DMS79 (cell line): ENCODE measurements around the gene FAR1.

Experiments used
- DNase-seq: peaks from one replicate; lab custom pipeline; 2025; lab: John Stamatoyannopoulos, UW

FAR1 gene

DNA sequence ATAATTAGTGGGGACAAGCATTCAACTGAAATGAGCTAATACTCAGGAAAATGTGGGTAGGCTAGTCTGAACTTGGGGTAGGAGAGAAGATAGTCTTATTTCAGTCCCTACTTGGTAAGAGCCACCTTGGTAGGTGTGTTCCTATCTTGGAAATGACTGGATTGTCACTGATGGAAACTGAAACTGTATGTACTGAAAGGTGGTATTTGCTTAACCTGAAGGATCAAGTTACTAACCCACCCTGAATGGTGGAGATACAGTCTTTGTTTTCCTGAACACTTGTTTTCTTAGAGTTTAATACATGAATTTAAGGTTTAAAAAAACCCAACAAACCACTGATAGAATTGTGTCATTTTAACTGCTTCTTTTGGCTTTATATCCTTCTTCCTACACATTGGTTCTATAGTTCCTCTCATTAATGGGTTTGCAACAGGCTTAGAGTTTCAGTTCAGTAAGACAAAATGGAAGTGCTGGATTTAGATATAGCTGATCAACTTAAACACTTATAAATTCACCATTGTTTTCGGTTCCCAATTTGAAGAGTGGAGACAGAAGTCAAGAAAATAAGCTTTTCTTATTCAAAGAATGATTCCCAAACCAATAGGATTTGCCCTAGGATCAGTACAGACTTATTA lies 4.2 kb downstream of the FAR1 start:
- DNase-seq = no peak

DNA sequence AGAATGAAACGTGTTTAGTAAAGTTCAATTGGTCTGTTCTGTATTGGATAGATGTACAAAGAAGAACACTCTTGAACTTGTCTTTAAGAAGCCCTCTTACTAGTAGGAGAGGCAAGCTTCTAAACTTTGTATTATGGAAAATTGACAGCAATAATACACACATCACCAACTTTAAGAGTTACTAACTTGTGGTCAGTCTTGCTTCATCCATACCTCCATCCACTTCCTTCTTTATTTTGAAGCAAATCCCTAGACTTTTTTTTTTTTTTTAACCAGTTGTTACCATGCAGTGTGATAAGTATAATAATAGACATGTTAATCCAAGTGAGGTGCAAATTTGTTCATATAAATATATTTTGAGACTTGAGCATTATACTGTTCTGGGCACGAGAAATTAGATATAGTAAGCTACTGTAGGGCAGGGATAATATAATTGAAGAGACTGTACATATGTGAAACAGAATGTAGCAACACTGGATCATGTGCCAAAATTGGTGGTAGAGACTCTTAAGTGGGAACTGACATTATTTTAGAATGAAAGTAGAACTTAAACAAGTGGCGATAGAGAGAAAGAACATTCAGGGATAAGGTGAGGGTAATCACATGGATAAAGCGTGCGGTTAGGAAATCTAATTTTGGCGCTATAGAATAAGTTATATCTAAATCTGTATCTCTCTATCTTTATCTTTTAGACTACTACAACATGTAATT lies 6.5 kb downstream of the FAR1 start:
- no peak for DNase-seq

DNA sequence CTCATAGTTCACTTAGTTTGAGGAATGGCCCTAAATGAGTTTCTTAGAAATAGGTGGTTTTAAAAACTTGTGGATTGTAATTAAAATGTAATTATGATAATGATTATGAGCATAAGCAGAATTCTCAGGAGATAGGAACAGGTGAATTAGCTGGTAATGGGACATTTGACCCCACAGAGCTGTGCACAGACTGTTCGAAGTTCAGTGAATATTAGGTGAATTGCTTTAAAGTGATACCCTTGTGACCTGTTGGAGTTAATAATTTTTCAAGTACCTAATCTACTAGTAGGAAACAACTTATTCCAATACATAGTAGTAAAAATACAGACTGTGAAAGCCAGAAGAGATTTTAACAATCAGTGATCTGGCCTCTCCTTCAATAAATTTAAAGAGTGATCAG lies 8.1 kb downstream of the FAR1 start:
- no peak for DNase-seq

DNA sequence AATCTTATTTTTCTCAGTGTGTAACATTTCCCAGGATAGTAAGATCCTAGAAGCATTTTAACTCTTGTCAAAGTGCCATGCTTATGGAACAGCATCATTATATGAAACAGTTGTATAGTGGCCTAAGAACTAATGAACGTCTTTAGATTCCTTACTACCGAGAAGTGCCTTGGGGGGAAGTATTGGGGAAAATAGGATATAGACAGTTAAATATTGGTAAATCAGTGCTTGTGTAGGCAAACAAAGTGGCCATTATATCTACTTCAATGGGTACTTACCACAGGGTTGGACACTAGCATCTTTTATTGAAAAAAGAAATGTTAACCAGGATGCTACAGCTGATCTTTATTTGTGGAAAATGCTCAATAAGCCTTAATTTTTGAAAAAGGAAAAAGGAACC lies 11.3 kb downstream of the FAR1 start:
- no peak for DNase-seq

DNA sequence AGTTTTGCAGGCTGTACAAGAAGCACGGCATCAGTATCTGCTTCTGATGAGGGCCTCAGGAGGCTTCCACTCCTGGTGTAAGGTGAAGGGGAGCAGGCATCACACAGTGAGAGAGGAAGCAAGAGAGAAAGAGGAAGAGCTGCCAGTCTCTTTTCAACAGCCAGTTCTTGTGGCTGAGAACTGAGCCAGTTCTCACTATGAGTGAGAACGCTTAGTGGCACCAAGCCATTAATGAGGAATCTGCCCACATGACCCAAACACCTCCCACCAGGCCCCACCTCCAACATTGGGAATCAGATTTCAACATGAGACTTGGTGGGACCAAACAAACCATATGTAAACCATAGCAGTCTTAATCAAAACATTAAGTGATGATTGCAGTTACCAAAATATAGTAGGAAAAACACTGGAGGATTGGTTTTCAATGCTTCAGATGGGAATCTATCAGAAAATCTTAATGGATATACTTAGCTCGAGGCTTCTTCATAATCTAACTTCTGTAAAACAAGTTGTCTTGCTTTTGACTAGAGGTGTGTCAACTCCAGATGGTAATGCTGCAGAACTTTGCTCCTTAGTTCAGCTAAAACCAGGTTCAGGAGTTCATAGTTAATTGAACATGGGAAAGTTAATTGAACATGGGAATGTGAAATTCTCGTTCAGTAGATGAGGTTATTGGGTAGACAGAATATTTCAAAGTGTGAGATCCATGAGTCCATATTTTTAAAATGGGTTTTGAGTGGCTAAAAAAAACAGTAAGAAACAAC lies 12.2 kb downstream of the FAR1 start:
- no peak for DNase-seq

DNA sequence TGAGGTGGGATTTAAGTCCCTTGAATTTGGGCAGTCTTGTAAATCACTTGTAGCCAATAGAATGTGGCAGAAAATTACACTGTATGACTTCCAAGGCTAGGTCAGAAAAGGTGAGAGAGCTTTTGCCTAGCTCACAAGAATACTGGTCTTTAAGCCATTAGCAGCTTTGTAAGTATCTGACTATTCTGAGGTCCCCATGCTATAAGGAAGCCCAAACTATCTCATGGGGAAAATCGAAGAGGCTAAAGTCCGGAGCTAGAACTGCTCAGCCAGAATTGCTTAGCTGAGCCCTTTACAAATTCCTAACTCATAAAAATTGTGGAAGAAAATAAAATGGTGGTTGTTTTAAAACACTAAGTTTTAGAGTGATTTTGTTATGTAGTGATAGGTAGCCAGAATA lies 13.0 kb downstream of the FAR1 start:
- DNase-seq = no peak

DNA sequence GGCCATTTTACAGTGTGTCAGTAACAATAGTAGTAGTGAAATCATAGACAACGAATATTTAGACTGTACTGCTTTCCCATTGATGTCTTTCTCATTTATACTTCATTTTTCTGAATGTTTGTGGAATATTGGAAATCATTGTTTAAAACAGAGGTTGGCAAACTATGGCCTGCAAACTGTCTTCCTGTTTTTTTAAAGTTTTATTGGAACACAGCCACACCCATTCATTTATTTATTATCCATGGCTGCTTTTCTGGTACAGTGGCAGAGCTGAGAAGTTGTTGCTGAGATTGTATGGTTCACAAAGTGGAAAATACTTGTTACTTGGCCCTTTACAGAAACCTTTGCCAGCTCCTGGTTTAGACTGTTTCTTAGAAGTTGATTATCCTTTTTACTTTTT lies 13.7 kb downstream of the FAR1 start:
- DNase-seq = no peak

DNA sequence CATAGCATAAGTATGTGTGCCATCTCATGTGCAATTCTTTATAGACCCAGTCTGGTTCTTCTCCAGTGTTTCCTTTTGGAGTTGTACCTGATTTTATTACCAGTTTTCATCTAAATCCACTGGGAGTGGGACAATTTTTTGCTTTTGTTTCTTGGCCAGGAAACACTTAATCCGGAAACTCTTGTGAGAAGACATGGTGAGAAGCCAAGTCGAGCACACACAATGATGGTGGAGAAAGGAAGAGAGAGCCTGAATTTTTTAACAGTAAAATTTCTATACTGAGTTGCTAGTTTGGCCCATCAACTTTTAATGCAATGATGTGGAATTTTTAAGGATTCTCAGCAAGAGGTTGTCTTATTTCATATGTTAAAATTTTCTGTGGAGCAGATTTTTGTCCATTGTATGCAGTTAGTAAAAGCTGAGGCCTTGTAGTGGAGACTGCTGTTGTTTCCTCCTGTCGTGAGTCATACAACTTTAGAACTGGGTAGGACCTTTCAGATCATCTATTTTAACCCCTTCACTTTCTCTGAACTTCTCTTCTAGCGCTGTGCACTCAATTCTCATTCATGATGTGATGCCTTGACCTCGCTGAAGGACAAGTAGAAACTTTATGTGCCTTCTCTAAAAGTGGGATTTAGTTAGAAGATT lies 17.1 kb downstream of the FAR1 start:
- DNase-seq = no peak

DNA sequence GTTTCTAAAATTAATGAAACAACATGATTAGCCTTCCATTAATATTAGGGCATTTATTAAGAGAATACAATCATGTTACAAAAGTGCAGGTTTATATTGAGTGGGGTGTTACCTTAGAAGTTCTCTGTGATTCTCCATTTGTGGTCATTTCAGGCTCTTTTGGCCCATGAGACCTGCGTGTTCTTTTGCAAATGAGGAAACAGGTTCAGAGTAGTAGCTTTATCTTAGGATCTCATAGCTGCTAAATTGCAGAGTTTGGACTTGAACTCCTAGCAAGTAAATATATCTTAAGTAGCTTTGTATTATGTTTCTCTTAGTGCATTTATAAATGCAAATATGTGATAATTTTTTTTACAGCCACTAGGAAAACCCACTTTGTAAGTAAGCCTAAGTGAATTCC lies 18.3 kb downstream of the FAR1 start:
- DNase-seq = no peak

DNA sequence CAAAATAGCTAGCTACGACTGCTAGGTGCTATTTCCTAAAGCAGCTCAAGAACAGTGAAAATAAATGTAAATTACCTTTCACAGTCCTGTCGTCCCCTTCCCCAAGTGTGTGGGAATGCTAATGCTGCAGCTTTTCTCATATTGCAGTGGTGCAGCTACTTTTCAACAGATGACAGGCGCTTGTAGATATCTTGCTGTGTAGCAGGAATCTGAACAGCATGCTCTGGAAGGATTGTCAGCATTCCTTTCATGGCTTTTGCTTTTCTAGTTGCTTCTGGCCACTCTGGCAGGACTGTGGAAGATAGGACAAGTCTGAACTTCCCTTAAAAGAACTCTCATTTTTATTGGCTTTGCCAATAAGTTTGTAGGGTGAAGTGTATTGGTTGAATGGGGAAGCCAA lies 18.8 kb downstream of the FAR1 start:
- no peak for DNase-seq

DNA sequence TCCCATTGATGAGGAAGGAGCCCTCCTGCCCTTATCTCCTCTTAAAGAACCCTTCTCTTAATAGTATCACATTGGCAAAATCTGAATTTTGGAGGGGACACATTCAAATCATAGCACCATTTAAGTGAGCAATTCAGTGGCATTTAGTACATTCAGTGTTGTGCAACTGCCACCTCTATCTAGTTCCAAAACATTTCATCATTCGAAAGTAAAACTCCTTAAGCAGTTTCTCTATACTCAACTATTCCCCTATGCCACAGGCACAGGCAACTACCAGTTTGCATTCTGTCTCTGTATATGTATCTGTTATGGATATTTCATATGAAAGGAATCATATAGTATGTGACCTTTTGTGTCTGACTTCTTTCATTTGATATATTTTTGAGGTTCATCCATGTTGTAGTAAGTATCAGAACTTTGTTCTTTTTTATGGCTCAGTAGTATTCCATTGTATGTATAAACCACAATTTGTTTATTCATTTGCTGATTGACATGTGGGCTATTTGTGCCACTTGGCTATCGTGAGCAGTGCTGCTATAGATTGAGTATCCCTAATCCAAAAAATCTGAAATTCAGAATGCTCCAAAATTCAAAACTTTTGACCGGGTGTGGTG lies 22.9 kb downstream of the FAR1 start:
- DNase-seq = no peak

DNA sequence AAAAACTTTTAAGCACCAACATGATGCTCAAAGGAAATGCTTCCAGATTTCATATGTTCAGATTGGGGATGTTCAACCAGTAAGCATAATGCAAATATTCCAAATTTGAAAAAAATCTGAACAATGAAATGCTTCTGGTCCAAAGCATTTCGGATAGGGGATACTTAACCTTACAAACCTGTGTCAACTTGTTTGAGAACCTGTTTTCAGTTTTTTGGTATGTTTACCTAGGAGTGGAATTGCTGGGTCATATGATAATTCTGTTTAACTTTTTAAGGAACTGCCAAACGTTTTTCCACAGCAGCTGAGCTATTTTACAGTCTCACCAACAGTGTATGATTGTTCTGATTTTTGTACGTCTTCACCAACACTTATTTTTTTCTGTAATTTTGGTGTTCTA lies 23.7 kb downstream of the FAR1 start:
- DNase-seq = no peak

DNA sequence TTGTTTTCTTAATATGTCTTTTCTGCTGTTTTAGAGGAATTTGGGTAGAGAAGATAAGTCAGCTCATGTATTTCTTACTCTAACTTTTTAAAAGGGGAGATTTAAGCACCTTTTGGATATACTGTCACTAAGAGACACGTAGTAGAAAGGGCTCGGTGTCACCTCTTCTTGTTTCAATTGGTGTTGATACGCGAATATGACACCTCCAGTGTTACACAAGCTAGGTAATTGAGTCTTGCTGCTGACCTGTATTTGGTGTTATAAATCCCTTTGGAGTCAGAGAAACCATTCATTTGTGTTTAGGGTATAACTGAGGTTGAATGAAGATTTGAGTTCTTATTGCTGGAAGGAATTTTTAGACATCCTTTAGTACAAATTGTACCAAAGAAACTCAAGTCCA lies 25.6 kb downstream of the FAR1 start:
- no peak for DNase-seq

DNA sequence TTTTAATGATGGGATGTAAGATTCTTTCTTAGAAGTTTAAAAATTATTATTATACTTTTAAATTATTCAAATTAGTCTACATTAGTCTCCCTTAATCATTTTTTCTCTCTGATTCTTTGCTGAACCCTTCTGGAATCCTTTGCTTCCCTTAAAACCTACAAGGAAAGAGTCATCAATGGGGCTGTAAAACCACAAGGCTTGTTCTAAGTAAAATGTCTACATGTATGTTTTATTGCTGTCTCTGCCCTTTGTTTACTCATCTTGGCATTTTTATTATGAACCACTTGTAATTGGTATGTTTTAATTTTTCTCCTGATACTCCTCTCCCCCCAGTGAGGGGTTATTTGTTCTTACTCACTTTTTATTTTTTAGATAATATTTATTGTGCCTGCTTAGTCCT lies 27.4 kb downstream of the FAR1 start:
- no peak for DNase-seq

DNA sequence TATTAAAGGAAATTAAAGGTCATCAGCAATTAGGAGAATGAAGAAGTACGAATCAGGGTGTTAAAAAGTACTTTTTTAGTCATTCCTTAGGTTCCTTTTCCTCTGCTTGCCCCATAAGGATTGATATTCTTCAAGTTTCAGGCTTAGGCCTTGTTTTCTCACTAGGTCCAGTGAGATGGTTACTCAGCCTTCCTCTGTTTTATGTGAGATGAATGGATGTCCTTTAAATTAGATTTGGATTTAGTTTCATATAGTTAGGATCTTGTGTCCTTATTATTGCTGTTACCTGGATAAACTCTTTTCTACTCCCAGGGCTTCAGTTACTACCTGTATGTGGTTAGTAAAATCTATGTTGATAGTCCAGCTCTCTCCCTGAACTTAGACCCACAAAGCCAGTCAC lies 29.2 kb downstream of the FAR1 start:
- no peak for DNase-seq

DNA sequence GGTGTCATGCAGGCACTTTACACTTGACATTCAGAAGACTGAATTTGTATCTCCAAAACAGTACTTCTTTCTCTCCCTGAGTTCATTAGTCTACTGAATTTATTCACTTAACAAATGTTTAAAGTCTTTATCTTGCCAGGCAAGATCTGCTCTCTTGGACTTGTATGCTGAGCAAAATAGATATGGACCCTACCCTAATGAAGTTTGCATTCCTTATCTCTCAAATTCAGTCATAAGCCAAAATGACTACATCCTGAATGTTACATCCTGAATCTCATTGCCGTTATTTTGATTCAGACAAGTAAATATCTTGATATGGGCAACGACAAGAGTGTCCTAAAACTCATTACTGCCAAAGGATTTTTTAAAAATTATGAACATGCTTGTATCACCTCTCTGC lies 29.7 kb downstream of the FAR1 start:
- no peak for DNase-seq

DNA sequence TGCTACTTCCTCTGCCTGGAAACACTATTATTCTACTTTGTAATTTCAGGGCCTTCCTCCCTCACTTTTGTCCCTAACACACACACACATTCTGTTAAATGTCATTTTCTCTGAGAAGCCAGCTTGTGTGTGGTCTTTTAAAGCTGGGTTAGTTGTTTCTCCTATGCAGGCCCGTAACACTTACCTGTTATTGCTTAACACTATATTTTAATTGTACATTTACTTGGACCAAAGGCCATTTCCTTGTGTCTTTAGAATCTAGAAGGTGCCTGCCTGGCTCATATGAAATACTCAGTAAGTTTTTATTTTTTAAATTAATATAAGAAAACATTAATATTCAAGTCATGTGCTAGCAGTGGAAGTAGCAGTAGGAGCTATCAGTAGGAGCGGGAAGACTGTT lies 30.6 kb downstream of the FAR1 start:
- DNase-seq = no peak

DNA sequence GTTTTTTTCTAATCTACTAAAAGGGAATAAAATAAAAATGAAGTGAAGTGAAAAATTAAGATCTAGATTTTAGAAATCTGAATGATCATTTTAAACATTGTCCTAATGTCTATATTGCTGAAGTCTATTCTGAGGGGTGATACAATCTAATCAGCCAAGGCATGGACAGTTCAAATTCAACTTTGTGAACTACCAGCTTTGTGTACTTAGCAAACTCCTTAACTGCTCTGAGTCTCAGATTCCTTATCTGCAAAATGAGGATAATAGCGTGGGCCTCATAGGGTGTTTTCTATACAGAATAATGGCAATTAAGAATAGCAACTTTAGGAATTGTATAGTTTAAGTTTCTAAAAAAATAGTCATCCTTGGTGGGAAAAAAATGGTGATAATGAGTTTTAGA lies 31.4 kb downstream of the FAR1 start:
- no peak for DNase-seq

DNA sequence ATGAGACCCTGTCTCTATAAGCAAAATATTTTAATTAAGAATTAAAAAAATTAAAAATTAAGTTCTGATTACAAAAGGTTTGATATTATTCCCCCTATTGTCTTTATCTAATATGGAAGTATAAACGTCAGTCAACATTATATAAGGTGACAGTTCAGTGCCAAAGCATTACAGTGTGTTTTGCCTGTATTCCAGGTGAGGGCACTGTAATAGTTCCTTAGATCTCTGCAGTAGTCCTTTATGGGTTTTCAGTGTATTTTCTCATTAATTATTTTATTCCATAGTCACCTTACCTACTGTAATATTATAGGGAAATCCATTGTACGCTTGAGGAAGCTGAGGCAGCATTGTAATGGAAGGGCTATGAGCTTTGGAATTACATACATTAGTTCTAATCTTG lies 33.0 kb downstream of the FAR1 start:
- no peak for DNase-seq

DNA sequence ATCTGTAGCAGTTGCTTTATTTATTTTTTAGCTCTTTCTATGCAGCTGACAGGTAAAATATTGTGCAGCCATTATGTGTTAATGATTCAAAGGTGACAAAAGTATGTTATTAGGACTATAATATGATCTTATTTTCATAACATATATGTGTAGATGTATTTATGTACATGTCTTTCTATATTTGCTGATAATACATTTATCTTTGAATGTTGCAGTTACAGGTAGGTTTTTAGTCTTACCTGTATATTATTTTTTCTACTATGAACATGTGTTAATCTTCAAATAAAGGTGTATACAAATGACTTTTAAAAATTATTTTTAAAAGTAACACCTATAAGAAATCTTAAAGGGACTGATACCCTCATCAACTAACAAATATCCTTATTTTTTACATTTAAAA lies 33.6 kb downstream of the FAR1 start:
- no peak for DNase-seq

DNA sequence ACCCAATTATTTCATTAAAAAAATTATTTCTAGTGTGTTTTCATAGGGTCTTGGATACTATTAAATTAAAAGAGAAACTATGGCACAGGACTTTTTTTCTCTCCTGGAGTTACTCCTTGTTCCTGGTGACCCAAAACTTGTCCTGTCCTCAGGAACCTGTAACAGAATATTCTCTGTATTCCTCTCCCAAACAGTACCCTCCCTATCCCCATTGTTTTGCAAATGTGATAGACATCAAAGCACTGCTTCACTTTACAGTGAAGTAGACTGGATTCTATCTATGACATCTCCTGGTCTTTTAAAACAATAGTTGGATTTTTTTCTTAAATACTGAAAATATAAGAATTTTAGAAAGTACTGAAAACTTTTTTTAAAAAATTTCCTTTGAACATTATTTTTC lies 37.2 kb downstream of the FAR1 start:
- no peak for DNase-seq

DNA sequence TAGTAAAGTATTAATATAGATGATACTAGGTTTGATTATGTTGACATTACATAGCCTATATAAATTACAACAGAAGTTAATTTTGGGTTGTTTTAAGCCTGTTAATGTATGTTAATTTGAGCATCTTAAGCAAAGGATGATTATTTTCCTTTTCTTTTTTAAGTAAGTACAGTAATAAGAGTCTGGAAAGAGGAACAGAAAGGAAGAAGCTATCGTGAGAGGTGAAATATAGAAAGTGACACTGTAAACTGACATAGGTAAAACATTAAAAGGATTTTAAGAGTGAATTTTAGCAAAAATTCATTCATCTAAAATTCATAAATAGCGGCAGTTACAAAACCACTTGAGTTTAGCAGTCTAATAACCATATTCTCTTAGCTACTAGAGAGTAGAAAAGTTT lies 45.5 kb downstream of the FAR1 start:
- DNase-seq = no peak

DNA sequence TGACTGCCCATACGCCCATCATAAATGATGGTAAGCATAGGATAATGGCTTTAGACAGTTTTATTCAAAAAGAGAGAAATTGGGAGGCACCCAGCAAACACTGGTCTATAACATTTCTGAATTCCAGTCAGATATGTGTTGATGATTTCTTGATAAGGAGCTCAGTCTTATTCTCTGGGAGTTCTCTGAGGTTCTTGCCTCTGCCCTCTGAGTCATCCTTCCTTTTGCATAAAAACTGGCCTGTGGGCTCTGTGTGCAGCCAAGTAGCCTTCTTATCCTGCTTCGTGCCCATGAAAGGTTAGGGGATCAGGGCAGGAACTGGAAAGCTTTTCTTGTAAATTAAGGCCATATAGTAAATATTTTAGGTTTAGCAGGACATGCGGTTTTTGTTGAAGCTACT lies 48.9 kb downstream of the FAR1 start:
- no peak for DNase-seq
